ENCODE measurements around the gene PHLPP1.
"Not testable (repeated sequence)": the region's sequence is repeated elsewhere in the genome, so short reads cannot be mapped to it uniquely, and the experiment has no call there.

Gene PHLPP1

DNA sequence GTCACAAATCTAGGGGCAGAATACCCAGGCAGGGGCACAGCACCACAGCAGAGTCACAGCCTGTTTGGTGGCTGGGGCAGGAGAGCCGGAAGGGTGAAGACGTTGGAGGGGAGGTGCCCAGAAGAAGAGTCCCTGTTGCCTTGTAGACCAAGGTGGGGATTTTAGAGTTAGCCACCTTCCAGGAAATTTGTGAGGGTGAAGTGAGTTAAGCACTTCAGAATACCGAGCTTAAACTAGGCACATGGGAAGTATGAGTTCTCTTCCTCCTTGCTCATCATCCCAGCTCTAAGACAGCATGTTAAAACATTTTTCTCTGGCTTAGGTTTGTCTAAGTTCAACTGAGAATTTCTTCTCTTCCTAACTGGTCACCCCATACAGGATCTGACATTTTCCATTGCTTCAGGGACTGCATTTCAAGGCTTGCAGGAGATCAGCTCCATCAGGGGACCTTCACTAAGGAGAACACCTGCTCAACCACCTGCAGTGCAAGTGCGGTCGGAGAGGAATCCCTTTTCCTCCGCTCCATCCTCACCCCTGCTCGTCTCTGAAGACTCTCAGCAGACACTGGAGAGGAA lies 26.5 kb upstream of the PHLPP1 start:
- H3K4me3 ChIP-seq (replicated peaks in 1 of 2; ENCODE audit: low read depth in 2 of 2, low read length in 2 of 2), result no peak overlapping the region
- no peak for DNase-seq (ENCODE audit: low read depth in 2 of 2)
- TF ChIP-seq, protein P1, sequence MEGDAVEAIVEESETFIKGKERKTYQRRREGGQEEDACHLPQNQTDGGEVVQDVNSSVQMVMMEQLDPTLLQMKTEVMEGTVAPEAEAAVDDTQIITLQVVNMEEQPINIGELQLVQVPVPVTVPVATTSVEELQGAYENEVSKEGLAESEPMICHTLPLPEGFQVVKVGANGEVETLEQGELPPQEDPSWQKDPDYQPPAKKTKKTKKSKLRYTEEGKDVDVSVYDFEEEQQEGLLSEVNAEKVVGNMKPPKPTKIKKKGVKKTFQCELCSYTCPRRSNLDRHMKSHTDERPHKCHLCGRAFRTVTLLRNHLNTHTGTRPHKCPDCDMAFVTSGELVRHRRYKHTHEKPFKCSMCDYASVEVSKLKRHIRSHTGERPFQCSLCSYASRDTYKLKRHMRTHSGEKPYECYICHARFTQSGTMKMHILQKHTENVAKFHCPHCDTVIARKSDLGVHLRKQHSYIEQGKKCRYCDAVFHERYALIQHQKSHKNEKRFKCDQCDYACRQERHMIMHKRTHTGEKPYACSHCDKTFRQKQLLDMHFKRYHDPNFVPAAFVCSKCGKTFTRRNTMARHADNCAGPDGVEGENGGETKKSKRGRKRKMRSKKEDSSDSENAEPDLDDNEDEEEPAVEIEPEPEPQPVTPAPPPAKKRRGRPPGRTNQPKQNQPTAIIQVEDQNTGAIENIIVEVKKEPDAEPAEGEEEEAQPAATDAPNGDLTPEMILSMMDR (IDR thresholded peaks at IDR 0.05; ENCODE audit: low read depth, low read length), result no peak

DNA sequence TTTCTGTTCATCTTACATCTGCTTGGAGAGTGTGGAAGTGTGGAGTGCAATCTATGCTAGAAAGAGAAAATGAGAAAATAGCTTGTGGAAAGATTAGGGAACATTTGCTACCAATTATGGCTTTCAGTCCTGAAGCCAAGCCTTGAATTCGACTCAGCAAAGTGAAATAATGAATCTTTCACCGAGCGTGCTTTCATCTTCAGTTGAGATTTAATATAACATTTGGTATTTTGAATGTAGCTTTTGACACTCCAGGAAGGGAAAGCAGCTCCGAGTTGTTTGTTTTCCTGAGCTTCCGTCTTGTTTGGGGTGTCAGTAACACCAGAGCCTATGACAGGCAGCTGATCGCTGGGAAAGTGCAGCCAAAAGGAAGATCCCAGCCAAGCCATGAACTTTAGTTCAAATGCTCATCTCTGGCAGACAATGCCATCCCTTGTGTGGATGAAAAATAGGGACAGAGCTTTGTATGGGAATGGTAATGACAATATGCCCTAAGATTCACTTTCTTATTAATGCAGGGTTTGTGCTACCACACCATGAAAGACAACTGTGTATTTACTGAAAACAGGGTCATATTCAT lies 25.0 kb upstream of the PHLPP1 start:
- DNase-seq (ENCODE audit: low read depth in 2 of 2), result no peak
- no peak overlapping the region for H3K4me3 ChIP-seq (replicated peaks in 1 of 2; ENCODE audit: low read depth in 2 of 2, low read length in 2 of 2)
- TF ChIP-seq, protein P1 (IDR thresholded peaks at IDR 0.05; ENCODE audit: low read depth, low read length), result no peak

DNA sequence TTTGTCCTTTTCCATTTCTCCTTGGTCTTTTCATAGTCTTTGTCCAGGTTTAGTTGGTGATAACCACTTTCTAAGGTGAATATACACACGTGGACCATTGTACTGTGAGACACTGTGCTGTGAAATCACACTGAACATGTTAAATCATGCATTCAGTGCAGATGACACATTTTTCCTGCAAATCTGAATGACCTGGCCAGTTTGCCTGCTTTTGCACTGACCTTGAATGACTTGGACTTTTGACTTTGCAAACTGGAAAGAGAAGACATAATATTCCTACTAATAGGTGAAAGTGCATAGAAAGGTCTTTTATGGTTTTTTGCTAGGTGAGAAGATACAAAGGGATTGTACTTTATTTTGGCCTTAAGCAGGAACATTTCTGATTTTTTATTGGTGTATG lies 21.7 kb upstream of the PHLPP1 start:
- no peak overlapping the region for H3K4me3 ChIP-seq (replicated peaks in 1 of 2; ENCODE audit: low read depth in 2 of 2, low read length in 2 of 2)
- DNase-seq (ENCODE audit: low read depth in 2 of 2), result no peak
- TF ChIP-seq, protein P1 (IDR thresholded peaks at IDR 0.05; ENCODE audit: low read depth, low read length), result no peak

DNA sequence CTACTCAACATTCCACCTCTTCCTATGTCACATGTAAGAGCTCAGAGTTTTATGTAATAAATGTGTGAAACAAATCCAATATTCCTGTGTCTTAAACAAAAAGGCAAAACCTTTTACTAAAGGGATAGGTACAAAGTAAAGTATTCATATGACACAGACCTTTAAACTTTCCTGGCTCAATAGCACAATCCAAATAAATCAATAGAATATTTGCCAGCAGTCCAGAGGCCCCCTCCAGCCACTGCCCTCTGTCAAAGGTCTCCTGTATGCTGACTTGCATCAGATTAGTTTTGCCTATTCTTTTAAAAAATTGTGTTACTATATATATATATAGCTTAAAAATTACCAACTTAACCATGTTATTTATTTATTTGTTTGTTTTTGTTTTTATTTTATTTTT lies 17.7 kb upstream of the PHLPP1 start:
- DNase-seq (ENCODE audit: low read depth in 2 of 2), result no peak
- no peak overlapping the region for H3K4me3 ChIP-seq (replicated peaks in 1 of 2; ENCODE audit: low read depth in 2 of 2, low read length in 2 of 2)
- TF ChIP-seq, protein P1 (IDR thresholded peaks at IDR 0.05; ENCODE audit: low read depth, low read length), result no peak

DNA sequence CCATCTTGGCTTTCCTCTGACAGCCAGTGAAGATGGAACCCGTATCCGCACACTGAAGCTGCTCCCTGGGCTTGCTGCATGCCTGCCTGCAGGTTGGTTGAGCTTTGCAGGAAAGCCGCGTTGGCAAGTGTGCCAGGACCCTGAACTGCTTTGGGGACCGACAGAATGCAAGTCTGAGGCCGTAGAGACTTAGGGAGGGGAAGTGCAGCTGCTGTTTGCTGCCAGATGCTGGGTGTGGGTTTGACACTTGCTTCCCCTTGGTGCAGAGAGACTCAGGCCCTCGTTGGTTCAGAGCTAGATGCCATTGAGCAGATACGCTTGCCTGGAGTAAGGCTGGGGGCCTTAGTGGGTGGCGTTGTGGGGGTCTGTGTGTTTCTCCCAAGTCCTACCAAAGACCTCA lies 13.1 kb upstream of the PHLPP1 start:
- DNase-seq (ENCODE audit: low read depth in 2 of 2), result no peak
- H3K4me3 ChIP-seq (replicated peaks in 1 of 2; ENCODE audit: low read depth in 2 of 2, low read length in 2 of 2), result no peak overlapping the region
- TF ChIP-seq, protein P1 (IDR thresholded peaks at IDR 0.05; ENCODE audit: low read depth, low read length), result no peak

DNA sequence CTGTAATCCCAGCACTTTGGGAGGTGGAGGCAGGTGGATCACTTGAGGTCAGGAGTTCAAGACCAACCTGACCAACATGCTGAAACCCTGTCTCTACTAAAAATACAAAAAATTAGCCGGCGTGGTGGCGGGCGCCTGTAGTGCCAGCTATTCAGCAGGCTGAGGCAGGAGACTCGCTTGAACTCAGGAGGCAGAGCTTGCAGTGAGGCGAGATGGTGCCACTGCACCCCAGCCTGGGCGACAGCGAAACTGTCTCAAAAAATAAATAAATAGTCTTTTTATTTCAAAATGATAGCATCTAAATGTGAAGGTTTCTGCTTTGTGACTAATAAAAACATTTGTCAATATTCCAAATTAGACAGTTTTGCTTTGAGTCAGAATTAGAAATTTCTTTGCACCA lies 8.5 kb upstream of the PHLPP1 start:
- not testable (repeated sequence) for H3K4me3 ChIP-seq (replicated peaks in 1 of 2; ENCODE audit: low read depth in 2 of 2, low read length in 2 of 2); DNase-seq (ENCODE audit: low read depth in 2 of 2)

DNA sequence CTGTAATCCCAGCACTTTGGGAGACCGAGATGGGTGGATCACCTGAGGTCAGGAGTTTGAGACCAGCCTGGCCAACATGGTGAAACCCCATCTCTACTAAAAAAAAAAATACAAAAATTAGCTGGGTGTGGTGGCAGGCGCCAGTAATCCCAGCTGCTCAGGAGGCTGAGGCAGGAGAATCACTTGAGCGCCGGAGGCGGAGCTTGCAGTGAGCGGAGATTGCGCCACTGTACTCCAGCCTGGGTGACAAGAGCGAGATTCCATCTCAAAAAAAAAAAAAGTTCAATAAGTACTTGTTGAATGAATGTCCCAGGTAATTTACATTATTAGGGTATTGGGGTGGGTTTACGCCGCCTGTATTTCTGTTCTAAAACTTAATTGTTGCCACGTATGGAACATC lies 5.4 kb upstream of the PHLPP1 start:
- not testable (repeated sequence) for H3K4me3 ChIP-seq (replicated peaks in 1 of 2; ENCODE audit: low read depth in 2 of 2, low read length in 2 of 2)

DNA sequence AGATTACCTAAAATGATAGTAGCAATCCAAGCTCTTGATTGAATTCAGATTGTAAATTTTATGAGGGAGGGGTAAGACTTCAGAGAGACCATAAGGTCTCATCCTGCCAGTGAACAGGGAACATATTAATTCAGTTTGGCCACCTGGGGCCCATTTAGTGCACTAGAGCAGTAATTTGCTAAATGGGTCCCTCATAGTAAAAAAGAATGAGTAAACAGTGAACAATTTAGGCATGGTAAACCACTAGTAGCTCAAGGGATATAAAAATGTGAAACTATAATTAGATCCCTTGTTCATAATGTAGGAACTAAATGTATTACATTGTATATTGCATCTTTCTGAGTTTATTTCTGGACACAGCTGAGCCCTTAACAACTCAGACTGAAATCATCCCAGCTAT lies 4.9 kb upstream of the PHLPP1 start:
- TF ChIP-seq, protein P1 (IDR thresholded peaks at IDR 0.05; ENCODE audit: low read depth, low read length), result no peak
- no peak for DNase-seq (ENCODE audit: low read depth in 2 of 2)
- no peak overlapping the region for H3K4me3 ChIP-seq (replicated peaks in 1 of 2; ENCODE audit: low read depth in 2 of 2, low read length in 2 of 2)

More for the DNA sequence above, 5.4 kb upstream of the PHLPP1 start:
- not testable (repeated sequence) for DNase-seq (ENCODE audit: low read depth in 2 of 2)
